HL-60 (cell line): ENCODE results near the gene LYPD1.

Experiments
- DNase-seq, 2 experiments: peaks; one replicate each; pipeline ENCODE4 v3.0.0-alpha.2; 2010 to 2020; ENCODE audit warnings: low read depth in 1 of 2, low spot score in 1 of 2
- H3K27ac ChIP-seq: fragments of 250-450 bp; sonication (Bioruptor Pico); replicated peaks from 2 replicates; pipeline ENCODE4 v1.5.1; 2020; ENCODE audit warnings: mild to moderate bottlenecking, moderate library complexity
- H3K27me3 ChIP-seq: fragments of 250-450 bp; sonication (Bioruptor Pico); 2 replicates; pipeline ENCODE4 v1.5.1; 2021; ENCODE audit warnings: mild to moderate bottlenecking, moderate library complexity; ENCODE audit not compliant: insufficient read depth, poor library complexity, severe bottlenecking
- H3K4me3 ChIP-seq: replicated peaks from 2 replicates; pipeline ENCODE4 v1.5.1; 2011; ENCODE audit warnings: mild to moderate bottlenecking, control low read depth, low read length; ENCODE audit not compliant: insufficient read depth
- CTCF ChIP-seq: IDR thresholded peaks from one replicate; pipeline ENCODE4 v1.5.1; 2011; ENCODE audit warnings: low read length, control low read depth, inconsistent platforms; ENCODE audit not compliant: insufficient read depth
- GABPA ChIP-seq: IDR thresholded peaks from 2 replicates; pipeline ENCODE4 v1.6.1; 2012; ENCODE audit warnings: low read depth
- POLR2AphosphoS5 ChIP-seq: IDR thresholded peaks from 2 replicates; pipeline ENCODE4 v1.6.1; 2012; ENCODE audit warnings: low read depth
- REST ChIP-seq: IDR thresholded peaks from 2 replicates; pipeline ENCODE4 v1.6.1; 2012; ENCODE audit warnings: low read depth; ENCODE audit not compliant: insufficient replicate concordance
- SPI1 ChIP-seq: IDR thresholded peaks from 2 replicates; pipeline ENCODE4 v1.6.1; 2012; ENCODE audit warnings: low read depth, mild to moderate bottlenecking, borderline replicate concordance

The LYPD1 gene

GRCh38 chr2:132654968-132655367, 15.0 kb downstream of the LYPD1 start:
- no peaks in the 10 kb centered on the region for H3K27me3 ChIP-seq

GRCh38 chr2:132654335-132654734, 15.7 kb downstream of the LYPD1 start:
- TF ChIP-seq CTCF = no peak
- no peak for TF ChIP-seq GABPA
- no peak for TF ChIP-seq POLR2AphosphoS5
- no peak for TF ChIP-seq REST
- no peak for DNase-seq
- Histone ChIP-seq H3K27me3 (no peaks in the 10 kb centered on the region), H3K27ac (no peak overlapping the region), H3K4me3 (no peak overlapping the region)

More at GRCh38 chr2:132654968-132655367, 15.0 kb downstream of the LYPD1 start:
- Histone ChIP-seq H3K4me3 (no peak overlapping the region), H3K27ac (no peak overlapping the region)
- TF ChIP-seq REST (no peak), POLR2AphosphoS5 (no peak), GABPA (no peak), CTCF (no peak), SPI1 (no peak)
- DNase-seq = no peak

DNA sequence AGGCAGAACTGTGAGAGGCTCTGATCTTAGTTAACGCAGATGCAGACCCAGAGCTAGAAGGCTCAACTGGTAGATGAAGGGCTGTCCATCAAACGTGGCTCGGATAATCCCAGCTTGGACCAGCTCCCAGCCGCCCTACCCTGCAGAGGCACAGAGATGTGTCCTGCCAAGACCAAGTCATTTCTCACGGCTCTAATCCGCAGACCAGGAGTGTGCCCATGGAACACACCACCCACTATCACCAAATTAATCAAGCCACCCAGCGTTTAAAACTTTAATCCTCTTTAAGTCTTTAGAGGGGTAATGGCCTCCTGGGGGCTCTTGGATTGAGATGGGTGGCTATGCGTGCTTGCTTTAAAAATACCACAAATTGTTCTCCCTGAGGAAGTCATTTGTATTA, 17.5 kb downstream of the LYPD1 start:
- no peak for DNase-seq
- H3K27me3 ChIP-seq = no peaks in the 10 kb centered on the region
- no peak overlapping the region for H3K27ac ChIP-seq
- TF ChIP-seq POLR2AphosphoS5 = no peak
- TF ChIP-seq GABPA = no peak
- no peak for TF ChIP-seq SPI1
- no peak for TF ChIP-seq CTCF
- no peak for TF ChIP-seq REST
- H3K4me3 ChIP-seq = no peak overlapping the region
